Measurements from ENCODE around the gene PADI6.

The PADI6 gene

DNA sequence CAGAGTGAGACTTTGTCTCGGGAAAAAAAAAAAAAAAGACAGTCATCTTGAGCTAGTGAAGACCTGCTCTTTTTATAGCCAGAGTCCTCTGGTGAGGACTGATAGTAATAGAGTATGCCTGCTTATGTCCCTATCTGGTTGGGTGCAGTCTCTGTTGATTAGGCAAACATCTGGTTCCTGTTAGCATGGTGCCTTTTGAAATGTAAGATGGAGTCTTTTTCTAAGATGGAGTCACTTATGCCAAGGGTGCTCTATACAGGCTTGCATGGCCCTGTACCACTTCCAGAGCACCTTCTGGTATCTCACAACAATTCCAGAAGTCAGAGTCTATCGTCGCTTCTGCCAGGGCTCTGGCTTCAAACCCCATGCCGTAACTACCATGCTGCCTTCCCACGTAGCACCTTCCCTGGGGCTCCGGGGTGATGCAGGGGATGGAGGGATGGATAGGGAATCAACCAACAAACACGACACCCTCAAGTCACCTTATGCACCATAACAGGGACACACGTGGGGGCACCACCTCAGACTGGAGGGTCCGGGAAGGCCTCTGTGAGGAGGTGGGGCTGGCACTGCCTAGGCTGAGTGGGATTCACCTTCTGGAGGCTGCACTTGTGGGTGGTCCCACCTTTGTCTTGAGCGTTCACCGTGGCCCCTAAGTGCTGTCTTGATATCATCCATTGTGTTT lies 11.6 kb upstream of the PADI6 start:
- Mint-ChIP-seq H3K9me3 (peaks cover 9% of the 10 kb centered on the region), H3K27ac (no peak overlapping the region), H3K36me3 (ENCODE audit: low read depth) (no peaks in the 10 kb centered on the region), H3K27me3 (ENCODE audit: low read depth, poor library complexity) (peaks cover 3% of the 10 kb centered on the region), H3K4me1 (peaks cover 15% of the 10 kb centered on the region), H3K4me3 (no peak overlapping the region)
- TF ChIP-seq, protein P1, sequence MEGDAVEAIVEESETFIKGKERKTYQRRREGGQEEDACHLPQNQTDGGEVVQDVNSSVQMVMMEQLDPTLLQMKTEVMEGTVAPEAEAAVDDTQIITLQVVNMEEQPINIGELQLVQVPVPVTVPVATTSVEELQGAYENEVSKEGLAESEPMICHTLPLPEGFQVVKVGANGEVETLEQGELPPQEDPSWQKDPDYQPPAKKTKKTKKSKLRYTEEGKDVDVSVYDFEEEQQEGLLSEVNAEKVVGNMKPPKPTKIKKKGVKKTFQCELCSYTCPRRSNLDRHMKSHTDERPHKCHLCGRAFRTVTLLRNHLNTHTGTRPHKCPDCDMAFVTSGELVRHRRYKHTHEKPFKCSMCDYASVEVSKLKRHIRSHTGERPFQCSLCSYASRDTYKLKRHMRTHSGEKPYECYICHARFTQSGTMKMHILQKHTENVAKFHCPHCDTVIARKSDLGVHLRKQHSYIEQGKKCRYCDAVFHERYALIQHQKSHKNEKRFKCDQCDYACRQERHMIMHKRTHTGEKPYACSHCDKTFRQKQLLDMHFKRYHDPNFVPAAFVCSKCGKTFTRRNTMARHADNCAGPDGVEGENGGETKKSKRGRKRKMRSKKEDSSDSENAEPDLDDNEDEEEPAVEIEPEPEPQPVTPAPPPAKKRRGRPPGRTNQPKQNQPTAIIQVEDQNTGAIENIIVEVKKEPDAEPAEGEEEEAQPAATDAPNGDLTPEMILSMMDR (IDR thresholded peaks at IDR 0.05) = no peak
- no peak for DNase-seq

DNA sequence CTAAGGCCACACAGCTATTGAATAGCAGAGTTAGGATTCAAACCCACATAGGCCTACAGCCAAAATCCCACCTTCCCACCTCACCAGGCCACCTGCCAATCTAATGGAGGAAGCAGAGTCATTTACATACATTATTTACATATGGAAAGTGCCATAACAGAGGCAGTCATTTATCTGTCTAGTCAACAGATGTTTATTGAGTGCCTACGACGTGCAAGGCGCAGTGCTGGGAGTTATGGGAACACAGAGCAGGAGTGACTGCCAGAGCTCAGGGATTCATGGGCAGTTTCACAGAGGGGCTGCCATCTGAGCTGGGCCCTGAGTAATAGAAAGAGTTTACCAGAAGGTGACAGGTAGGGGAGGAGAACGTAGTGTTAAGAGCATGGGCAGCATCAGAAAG lies 10.3 kb upstream of the PADI6 start:
- Mint-ChIP-seq H3K27ac (no peak overlapping the region), H3K36me3 (ENCODE audit: low read depth) (no peaks in the 10 kb centered on the region), H3K4me3 (no peak overlapping the region), H3K9me3 (peaks cover 9% of the 10 kb centered on the region), H3K4me1 (peaks cover 14% of the 10 kb centered on the region), H3K27me3 (ENCODE audit: low read depth, poor library complexity) (peaks cover 9% of the 10 kb centered on the region)
- TF ChIP-seq, protein P1 (IDR thresholded peaks at IDR 0.05) = no peak
- no peak for DNase-seq

DNA sequence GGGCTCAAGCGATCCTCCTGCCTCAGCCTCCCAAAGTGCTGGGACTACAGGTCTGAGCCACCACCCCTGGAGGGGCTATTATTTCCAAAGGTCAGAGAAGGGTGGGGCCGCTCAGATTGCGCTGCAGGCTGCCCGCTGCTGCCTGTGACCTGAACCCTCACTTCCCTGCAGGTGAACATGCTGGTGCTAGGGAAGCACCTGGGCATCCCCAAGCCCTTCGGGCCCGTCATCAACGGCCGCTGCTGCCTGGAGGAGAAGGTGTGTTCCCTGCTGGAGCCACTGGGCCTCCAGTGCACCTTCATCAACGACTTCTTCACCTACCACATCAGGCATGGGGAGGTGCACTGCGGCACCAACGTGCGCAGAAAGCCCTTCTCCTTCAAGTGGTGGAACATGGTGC lies 8.6 kb upstream of the PADI6 start:
- Mint-ChIP-seq H3K4me1 (peaks cover 11% of the 10 kb centered on the region), H3K36me3 (ENCODE audit: low read depth) (no peaks in the 10 kb centered on the region), H3K27ac (no peak overlapping the region), H3K4me3 (no peak overlapping the region), H3K27me3 (ENCODE audit: low read depth, poor library complexity) (peaks cover 12% of the 10 kb centered on the region), H3K9me3 (peaks cover 9% of the 10 kb centered on the region)
- TF ChIP-seq, protein P1 (IDR thresholded peaks at IDR 0.05) = no peak
- DNase-seq = no peak

DNA sequence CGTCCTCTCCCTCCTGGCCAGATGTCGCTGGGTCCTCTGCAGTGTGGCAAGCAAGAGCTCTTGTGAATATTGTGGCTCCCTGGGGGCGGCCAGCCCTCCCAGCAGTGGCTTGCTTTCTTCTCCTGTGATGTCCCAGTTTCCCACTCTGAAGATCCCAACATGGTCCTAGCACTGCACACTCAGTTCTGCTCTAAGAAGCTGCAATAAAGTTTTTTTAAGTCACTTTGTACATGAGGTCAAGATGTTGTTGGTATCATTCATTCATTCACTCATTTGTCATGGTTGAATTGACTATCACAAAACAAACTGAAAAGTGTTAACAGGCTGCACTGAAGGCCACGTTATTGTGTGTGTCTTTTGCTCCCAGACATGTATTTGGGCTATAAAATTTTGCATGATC lies 8.2 kb upstream of the PADI6 start:
- Mint-ChIP-seq H3K4me1 (peaks cover 9% of the 10 kb centered on the region), H3K27me3 (ENCODE audit: low read depth, poor library complexity) (peaks cover 12% of the 10 kb centered on the region), H3K9me3 (peaks cover 9% of the 10 kb centered on the region), H3K27ac (no peak overlapping the region), H3K4me3 (no peak overlapping the region), H3K36me3 (ENCODE audit: low read depth) (no peaks in the 10 kb centered on the region)
- TF ChIP-seq, protein P1 (IDR thresholded peaks at IDR 0.05) = no peak
- DNase-seq = no peak

DNA sequence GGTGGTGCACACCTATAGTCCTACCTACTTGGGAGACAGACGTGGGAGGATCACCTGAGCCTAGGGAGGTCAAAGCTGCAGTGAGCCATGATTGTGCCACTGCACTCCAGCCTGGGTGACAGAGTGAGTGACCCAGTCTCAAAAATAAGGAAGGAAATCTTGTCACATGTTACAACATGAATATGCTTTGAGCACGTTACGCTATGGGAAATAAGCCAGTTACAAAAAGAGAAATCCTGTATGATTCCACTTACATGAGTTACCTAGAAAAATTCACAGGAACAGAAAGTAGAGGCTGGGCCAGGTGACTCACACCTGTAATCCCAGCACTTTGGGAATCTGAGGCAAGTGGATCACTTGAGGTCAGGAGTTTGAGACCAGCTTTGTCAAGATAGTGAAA lies 6.7 kb upstream of the PADI6 start:
- DNase-seq = no peak
- peaks cover 17% of the 10 kb centered on the region for H3K27me3 Mint-ChIP-seq (ENCODE audit: low read depth, poor library complexity)
- H3K9me3 Mint-ChIP-seq = peaks cover 9% of the 10 kb centered on the region
- TF ChIP-seq, protein P1 (IDR thresholded peaks at IDR 0.05) = no peak
- no peak overlapping the region for H3K4me3 Mint-ChIP-seq
- H3K4me1 Mint-ChIP-seq = peaks cover 5% of the 10 kb centered on the region
- no peak overlapping the region for H3K27ac Mint-ChIP-seq
- H3K36me3 Mint-ChIP-seq (ENCODE audit: low read depth) = no peaks in the 10 kb centered on the region

DNA sequence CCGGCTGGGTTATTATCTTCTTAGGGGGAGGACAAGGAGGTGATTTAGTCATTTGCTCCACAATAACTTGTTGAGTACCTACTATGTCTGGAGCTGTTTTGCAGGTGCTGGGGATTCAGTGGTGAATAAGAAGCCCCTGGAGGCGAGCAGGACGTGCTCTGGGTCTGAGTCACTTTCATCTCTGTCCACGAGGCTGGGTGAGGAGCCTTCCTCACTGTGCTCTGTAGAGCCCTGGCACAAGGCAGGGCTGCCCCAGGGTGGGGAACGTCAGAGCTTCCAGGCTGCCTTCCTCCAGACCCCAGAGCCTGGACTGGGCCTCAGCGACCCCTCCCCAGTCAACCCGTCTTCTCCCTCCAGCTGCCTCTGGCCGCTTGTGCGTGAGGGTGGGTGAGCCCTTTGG lies 2.5 kb upstream of the PADI6 start:
- Mint-ChIP-seq H3K27me3 (ENCODE audit: low read depth, poor library complexity) (peaks cover 13% of the 10 kb centered on the region), H3K4me3 (no peak overlapping the region), H3K4me1 (peaks cover 5% of the 10 kb centered on the region)

More for the DNA sequence above, 2.5 kb upstream of the PADI6 start:
- Mint-ChIP-seq H3K27ac (no peak overlapping the region), H3K9me3 (peaks cover 1% of the 10 kb centered on the region), H3K36me3 (ENCODE audit: low read depth) (no peaks in the 10 kb centered on the region)
- DNase-seq = no peak
- TF ChIP-seq, protein P1 (IDR thresholded peaks at IDR 0.05) = no peak

Measured in nephron progenitor cell (in vitro differentiated cells).